ENCODE data around the gene ARHGEF38.

GRCh38 chr4:105634402-105635080, 82.1 kb downstream of the ARHGEF38 start:
- TF ChIP-seq POLR2A (IDR thresholded peaks at IDR 0.05) (no peak), CTCF (IDR thresholded peaks at IDR 0.05) (no peak)

All from body of pancreas (tissue), 4 donors.